Amniotic stem cell (primary cell): ENCODE results near the gene HDAC9.

ENCODE experiments used
- DNase-seq: peaks from one replicate; lab custom pipeline; 2025; lab: John Stamatoyannopoulos, UW

Gene HDAC9

DNA sequence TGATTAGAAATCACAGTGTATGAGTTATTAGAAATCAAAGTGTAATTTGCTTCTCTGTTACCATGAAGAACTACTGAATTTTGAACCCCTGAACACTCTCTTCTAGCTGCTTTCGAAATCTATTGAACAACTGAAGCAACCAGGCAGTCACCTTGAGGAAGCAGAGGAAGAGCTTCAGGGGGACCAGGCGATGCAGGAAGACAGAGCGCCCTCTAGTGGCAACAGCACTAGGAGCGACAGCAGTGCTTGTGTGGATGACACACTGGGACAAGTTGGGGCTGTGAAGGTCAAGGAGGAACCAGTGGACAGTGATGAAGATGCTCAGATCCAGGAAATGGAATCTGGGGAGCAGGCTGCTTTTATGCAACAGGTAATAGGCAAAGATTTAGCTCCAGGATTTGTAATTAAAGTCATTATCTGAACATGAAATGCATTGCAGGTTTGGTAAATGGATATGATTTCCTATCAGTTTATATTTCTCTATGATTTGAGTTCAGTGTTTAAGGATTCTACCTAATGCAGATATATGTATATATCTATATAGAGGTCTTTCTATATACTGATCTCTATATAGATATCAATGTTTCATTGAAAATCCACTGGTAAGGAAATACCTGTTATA lies 170.7 kb downstream of the HDAC9 start:
- peak; percentile 55 for DNase-seq

- no peak for DNase-seq
Observed at GRCh38 chr7:18667466-18667865, 171.9 kb downstream of the HDAC9 start.

DNA sequence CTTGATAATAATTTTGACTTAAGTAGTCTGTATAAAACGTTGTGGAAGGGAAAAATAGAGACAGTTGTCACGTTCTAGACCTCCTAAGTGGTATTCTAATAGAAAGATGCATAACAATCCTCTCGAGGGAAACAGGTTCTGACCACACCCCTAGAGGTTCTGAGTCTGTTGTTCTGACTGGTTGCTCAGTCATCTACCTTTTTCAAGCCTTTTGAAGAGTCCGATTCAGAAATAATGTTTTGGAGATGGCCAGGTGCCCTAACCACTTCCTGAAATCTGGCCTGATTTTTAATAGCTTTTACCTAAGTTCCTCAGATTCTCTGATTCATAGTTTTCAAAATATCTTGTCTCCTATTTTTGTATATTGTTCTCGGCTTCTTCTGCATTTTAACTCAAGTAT lies 175.6 kb downstream of the HDAC9 start:
- no peak for DNase-seq

DNA sequence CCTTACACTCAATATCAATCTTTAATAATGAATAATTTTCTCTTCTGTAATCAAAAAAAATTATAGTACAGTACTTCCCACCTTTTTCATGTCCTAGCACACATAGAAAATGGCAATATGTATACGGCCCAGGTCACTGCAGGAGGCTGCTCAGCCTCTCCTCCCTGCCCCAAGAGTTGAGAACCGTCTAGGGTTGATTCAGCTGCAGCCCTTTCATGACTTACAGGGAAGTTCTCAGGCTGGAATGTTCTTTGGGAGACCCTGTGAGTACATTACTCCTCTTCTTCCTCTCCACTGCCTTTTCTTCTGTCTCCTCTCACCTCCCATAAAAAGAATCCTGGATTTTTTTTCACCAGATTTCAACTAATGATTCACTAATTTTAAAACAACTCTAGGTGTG lies 180.0 kb downstream of the HDAC9 start:
- no peak for DNase-seq

GRCh38 chr7:18679261-18679660 lies 183.7 kb downstream of the HDAC9 start:
- DNase-seq = no peak

DNA sequence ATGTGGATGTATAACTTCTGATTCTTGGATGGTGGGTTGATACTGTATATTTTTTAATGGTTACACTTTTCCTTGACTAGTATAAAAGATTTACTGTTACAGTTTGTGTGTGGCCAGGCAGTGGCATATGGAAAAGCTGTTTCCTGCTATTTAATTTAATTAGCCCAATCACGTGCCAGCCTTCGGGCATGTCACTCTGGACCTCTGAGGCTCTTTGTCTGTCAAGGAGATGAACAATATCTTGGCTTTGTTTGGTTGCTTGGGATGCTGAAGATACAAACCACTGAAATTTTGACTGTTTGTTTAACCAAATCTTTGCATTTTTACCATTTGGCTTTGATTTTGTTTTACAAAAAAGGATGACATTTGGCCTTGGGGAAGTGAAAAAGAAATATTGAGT lies 185.0 kb downstream of the HDAC9 start:
- no peak for DNase-seq

DNA sequence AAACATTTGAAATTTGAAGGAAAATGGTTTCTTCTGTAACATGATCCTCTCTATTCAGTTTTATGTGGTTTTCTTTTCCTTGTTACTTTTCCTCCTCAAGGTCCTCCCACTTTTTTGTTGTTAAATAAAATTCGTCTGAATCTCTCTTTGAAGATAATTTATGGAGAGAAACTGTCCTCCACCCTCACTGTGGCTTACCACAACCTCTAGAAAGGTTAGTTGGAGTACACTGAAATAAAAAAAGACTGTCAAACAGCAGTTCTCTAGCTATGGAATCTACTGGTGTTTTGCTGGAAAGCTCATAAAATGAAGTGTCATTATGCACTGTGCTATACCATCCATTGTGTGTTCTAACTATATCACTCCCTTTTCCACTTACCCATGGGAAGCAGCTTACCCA lies 189.4 kb downstream of the HDAC9 start:
- no peak for DNase-seq

DNA sequence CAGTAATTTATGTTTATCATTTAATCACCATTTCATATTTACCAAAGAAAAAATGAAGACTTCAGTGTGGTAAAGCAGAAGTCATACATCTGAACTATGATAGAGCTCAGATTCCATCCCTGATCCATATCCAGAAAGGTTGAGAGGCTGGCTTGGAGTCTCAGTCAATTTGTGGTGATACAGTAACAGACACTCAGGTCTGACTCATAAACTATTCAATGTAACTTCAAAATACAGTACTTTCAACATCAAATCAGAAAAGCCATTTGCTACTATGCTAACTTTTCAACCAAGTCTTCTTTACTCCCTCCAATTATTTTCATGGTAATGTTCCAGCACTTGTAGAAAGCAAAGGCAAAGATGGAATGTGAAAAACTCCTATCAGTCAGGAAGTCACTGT lies 190.4 kb downstream of the HDAC9 start:
- no peak for DNase-seq

DNA sequence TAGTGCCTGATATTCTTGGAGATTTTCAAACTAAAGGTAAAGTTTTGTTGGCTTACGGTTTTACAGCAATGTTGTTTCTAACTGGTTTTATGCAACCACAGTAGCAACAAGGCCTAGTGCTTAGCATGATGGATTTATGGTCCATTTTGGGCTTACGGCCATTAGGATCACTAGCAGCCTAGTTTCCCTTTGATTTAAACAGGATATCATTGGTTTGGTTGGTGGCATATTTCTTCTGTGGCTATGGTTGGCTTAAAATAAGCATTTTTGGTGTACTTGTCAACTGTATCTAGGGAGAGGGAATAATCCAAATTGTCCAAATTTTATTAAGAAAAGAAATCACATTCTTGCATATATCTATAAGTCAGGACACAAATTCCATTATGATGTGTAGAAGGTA lies 194.0 kb downstream of the HDAC9 start:
- DNase-seq = no peak

- peak; percentile 15 for DNase-seq
Observed at GRCh38 chr7:18693406-18693805, 197.9 kb downstream of the HDAC9 start.

- DNase-seq = no peak
Observed at GRCh38 chr7:18693816-18694215, 198.3 kb downstream of the HDAC9 start.

DNA sequence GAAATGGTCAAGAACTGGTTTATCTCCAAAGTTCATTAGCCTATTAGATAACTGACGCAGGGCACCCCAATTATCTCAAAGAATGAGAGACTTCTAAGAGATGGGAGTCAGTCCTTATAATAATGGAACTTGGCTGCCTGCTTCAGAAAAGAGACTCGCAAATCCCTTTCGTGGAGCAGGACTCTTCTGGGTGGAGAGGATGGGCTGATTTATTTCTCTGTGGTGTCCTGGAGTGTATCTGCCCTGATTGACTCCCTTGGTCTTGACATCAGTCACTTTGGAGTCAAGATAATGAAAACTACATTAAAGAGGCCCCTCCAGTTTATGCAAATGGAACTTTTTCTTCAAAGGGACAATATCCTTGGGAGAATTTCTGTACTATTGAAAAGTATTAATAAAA lies 198.9 kb downstream of the HDAC9 start:
- DNase-seq = no peak

GRCh38 chr7:18694911-18695310 lies 199.4 kb downstream of the HDAC9 start:
- DNase-seq = no peak

DNA sequence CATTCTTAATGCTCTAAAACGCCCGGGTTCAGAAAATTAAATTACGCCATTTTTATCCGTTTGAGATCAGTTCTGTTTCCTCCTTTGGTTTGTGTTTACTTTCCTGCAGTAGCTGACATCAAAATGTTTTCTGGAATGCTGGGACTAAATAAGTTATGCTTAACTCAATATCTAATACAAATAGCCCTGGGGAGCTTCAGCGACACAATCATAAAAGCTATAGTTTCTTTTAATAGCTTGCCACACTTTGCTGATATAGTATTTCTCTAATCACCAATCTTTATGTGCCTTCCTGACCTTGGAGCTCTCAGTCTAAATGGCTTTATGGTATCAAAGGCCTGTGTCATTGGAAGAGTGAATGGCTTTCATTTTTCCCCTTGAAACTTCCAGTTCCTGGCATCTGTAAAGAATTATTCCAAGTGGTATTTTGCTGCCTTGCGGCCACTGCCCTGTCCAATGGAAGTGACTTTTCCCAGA lies 202.7 kb downstream of the HDAC9 start:
- no peak for DNase-seq

GRCh38 chr7:18700147-18700546 lies 204.6 kb downstream of the HDAC9 start:
- DNase-seq = no peak

DNA sequence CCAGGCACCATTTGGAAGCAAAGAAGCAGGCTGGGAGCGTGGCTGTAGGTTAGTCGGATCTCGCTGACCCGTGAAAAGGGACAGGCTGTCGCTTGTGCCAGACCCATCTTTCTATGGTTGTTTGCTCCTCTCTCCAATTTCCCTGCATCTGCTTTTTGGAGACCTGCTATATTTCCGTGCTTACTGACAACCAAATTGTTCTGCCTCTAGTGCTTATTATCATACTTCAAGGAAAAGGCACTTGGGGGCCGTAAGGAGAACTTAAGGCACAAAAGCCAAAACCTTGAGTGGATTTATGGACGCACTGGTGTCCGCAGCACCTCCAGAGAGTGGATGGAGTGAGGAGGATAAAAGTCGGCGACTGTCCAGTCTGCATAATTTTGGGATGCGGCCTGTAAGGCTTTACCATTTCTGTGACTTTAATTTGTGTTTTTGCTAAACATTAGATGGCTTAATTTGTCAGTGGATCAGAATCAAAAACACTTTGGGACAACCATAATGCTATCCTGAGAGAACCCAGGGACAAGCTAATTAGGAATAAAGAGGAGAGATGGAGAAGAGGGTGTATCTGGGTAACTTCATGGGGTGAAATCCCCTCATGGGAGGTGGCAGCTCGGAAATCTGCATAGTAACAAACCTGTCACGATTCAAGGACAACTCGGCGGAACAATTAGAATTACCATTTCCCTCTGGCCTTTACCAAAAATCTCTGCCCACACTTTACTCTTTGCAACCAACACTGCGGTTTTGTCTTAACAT lies 206.7 kb downstream of the HDAC9 start:
- no peak for DNase-seq

- DNase-seq = no peak
Observed at GRCh38 chr7:18703685-18704084, 208.1 kb downstream of the HDAC9 start.

DNA sequence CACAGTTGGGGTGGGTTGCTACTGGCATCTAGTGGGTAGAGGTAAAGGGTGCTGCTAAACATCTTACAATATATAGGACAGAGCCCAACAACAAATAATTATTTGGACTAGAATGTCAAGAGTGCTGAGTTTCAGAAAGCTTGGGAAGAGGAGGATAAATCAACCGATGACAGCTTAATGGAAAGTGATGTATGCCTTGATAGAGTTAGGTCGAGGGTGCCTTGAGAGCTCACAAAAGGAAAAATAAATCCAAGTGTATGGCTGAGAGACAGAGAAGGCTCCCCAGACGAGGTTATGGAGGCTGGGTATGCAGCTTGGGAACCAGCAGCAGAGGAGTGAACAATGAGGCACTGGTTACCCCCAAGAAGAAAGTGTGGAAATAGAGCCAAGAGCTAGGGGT lies 211.1 kb downstream of the HDAC9 start:
- no peak for DNase-seq

- no peak for DNase-seq
Observed at GRCh38 chr7:18708204-18708603, 212.7 kb downstream of the HDAC9 start.

- DNase-seq = no peak
Observed at GRCh38 chr7:18715988-18716387, 220.4 kb downstream of the HDAC9 start.

- no peak for DNase-seq
Observed at GRCh38 chr7:18721429-18721828, 225.9 kb downstream of the HDAC9 start.

DNA sequence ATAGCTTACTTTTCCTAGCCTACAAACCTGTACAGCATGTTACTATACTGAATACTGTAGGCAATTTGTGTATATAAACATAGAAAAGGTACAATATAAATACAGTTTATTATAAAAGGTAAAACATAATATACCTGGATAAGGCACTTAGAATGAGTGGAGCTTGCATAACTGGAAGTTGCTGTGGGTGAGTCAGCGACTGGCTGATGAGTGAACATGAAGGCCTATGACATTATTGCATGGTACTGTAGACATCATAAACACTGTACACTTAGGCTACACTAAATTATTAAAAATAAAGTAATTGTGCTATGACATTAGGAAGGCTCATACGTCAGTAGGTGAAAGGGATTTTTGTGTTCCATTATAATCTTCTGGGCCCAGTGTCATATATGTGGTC lies 228.8 kb downstream of the HDAC9 start:
- no peak for DNase-seq

GRCh38 chr7:18727115-18727870 lies 231.7 kb downstream of the HDAC9 start:
- DNase-seq = no peak
